ENCODE measurements around the gene ENPP6.

Gene ENPP6

DNA sequence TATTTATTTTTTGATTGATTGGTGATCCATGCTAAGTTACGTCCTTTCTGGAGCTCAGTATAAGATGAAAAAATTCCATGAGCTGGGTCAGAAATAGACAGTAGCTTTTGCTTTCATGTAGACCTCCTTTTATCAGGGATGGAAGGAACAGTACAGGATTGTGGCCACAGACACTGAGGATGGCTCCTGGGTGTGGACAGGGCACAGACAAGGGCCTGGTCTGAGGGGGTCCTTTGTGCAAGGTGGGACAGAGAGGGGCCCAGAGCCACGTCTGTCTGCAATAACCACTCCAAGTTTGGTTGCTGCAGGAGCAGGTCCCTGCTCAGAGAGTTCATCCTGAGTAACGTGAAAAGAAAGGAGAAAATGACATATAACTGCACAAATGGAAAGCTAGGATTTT lies 127.1 kb downstream of the ENPP6 start:
- no peak for TF ChIP-seq ZFP30 (CRISPR knock-in tag; IDR thresholded peaks at IDR 0.05)
- no peak for TF ChIP-seq TOX (CRISPR knock-in tag; IDR thresholded peaks at IDR 0.05; ENCODE audit: borderline replicate concordance)
- no peak for TF ChIP-seq ZFP3 (CRISPR knock-in tag; IDR thresholded peaks at IDR 0.05)
- no peak for TF ChIP-seq ZNF70 (CRISPR knock-in tag; IDR thresholded peaks at IDR 0.05)
- no peak for TF ChIP-seq ISL1 (CRISPR knock-in tag; IDR thresholded peaks at IDR 0.05)
- ATAC-seq, result no peak

DNA sequence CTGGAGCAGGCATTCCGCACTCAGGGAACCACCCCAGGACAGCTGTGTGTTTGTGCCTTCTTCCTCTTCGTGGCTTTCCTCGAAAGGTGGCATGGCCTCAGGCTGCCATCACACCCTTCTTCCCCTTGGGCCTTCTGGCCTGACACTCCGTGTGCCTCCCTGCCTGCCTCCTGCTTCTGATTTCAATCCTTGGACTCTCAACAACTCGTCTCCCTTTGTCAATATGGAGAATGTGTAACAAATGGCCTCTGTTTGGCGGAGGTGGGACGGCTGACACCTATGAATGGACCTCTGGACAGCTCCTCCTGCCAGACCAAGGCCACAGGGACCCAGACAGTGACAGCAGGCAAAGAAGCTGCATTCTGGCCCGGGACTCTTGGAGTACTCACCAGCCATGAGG lies 137.0 kb downstream of the ENPP6 start:
- TF ChIP-seq POU6F1 (CRISPR knock-in tag; IDR thresholded peaks at IDR 0.05; ENCODE audit: borderline replicate concordance, low read depth) (no peak), ZFP30 (CRISPR knock-in tag; IDR thresholded peaks at IDR 0.05) (no peak), ISL1 (CRISPR knock-in tag; IDR thresholded peaks at IDR 0.05) (no peak), ZC3H10 (CRISPR knock-in tag; IDR thresholded peaks at IDR 0.05) (no peak), BACH2 (CRISPR knock-in tag; IDR thresholded peaks at IDR 0.05; ENCODE audit: borderline replicate concordance) (no peak), ZNF70 (CRISPR knock-in tag; IDR thresholded peaks at IDR 0.05) (no peak), RARB (CRISPR knock-in tag; IDR thresholded peaks at IDR 0.05) (no peak), TCF4 (CRISPR knock-in tag; IDR thresholded peaks at IDR 0.05; ENCODE audit: borderline replicate concordance) (no peak), CSRNP3 (CRISPR knock-in tag; IDR thresholded peaks at IDR 0.05) (no peak), OSR1 (CRISPR knock-in tag; IDR thresholded peaks at IDR 0.05) (no peak), ZNF565 (CRISPR knock-in tag; conservative IDR thresholded peaks at IDR 0.05; ENCODE audit: low read depth) (no peak), CSDC2 (CRISPR knock-in tag; IDR thresholded peaks at IDR 0.05) (no peak), GLIS3 (CRISPR knock-in tag; IDR thresholded peaks at IDR 0.05) (no peak), SNAI2 (CRISPR knock-in tag; IDR thresholded peaks at IDR 0.05) (no peak), ESRRG (CRISPR knock-in tag; IDR thresholded peaks at IDR 0.05) (no peak), ZFP3 (CRISPR knock-in tag; IDR thresholded peaks at IDR 0.05) (no peak), CREB5 (CRISPR knock-in tag; IDR thresholded peaks at IDR 0.05; ENCODE audit: low read depth) (no peak)
- TF ChIP-seq, protein P1, sequence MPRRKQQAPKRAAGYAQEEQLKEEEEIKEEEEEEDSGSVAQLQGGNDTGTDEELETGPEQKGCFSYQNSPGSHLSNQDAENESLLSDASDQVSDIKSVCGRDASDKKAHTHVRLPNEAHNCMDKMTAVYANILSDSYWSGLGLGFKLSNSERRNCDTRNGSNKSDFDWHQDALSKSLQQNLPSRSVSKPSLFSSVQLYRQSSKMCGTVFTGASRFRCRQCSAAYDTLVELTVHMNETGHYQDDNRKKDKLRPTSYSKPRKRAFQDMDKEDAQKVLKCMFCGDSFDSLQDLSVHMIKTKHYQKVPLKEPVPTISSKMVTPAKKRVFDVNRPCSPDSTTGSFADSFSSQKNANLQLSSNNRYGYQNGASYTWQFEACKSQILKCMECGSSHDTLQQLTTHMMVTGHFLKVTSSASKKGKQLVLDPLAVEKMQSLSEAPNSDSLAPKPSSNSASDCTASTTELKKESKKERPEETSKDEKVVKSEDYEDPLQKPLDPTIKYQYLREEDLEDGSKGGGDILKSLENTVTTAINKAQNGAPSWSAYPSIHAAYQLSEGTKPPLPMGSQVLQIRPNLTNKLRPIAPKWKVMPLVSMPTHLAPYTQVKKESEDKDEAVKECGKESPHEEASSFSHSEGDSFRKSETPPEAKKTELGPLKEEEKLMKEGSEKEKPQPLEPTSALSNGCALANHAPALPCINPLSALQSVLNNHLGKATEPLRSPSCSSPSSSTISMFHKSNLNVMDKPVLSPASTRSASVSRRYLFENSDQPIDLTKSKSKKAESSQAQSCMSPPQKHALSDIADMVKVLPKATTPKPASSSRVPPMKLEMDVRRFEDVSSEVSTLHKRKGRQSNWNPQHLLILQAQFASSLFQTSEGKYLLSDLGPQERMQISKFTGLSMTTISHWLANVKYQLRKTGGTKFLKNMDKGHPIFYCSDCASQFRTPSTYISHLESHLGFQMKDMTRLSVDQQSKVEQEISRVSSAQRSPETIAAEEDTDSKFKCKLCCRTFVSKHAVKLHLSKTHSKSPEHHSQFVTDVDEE (CRISPR knock-in tag; IDR thresholded peaks at IDR 0.05), result no peak
- TF ChIP-seq, protein P2, sequence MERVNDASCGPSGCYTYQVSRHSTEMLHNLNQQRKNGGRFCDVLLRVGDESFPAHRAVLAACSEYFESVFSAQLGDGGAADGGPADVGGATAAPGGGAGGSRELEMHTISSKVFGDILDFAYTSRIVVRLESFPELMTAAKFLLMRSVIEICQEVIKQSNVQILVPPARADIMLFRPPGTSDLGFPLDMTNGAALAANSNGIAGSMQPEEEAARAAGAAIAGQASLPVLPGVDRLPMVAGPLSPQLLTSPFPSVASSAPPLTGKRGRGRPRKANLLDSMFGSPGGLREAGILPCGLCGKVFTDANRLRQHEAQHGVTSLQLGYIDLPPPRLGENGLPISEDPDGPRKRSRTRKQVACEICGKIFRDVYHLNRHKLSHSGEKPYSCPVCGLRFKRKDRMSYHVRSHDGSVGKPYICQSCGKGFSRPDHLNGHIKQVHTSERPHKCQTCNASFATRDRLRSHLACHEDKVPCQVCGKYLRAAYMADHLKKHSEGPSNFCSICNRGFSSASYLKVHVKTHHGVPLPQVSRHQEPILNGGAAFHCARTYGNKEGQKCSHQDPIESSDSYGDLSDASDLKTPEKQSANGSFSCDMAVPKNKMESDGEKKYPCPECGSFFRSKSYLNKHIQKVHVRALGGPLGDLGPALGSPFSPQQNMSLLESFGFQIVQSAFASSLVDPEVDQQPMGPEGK (CRISPR knock-in tag; IDR thresholded peaks at IDR 0.05; ENCODE audit: borderline replicate concordance), result no peak
- ATAC-seq, result no peak

GRCh38 chr4:184074677-184075388 lies 142.8 kb downstream of the ENPP6 start:
- ATAC-seq, result no peak

More at GRCh38 chr4:184074677-184075388, 142.8 kb downstream of the ENPP6 start:
- TF ChIP-seq CREB5 (CRISPR knock-in tag; IDR thresholded peaks at IDR 0.05; ENCODE audit: low read depth) (no peak), RARB (CRISPR knock-in tag; IDR thresholded peaks at IDR 0.05) (no peak), TOX (CRISPR knock-in tag; IDR thresholded peaks at IDR 0.05; ENCODE audit: borderline replicate concordance) (no peak), GLIS3 (CRISPR knock-in tag; IDR thresholded peaks at IDR 0.05) (no peak), ZC3H10 (CRISPR knock-in tag; IDR thresholded peaks at IDR 0.05) (no peak), ZNF565 (CRISPR knock-in tag; conservative IDR thresholded peaks at IDR 0.05; ENCODE audit: low read depth) (no peak), POU6F1 (CRISPR knock-in tag; IDR thresholded peaks at IDR 0.05; ENCODE audit: borderline replicate concordance, low read depth) (no peak), ZFP30 (CRISPR knock-in tag; IDR thresholded peaks at IDR 0.05) (no peak), TCF4 (CRISPR knock-in tag; IDR thresholded peaks at IDR 0.05; ENCODE audit: borderline replicate concordance) (no peak)
- TF ChIP-seq, protein P2 (CRISPR knock-in tag; IDR thresholded peaks at IDR 0.05; ENCODE audit: borderline replicate concordance), result no peak
